Endothelial cell (in vitro differentiated cells): ENCODE measurements around the gene POLQ. TPM values are rescaled to one million over a fixed set of nuclear protein-coding genes. Genes with fewer than 3 reads are reported as not detected.

Source experiments
- total RNA-seq: library from RNA; stranded (reverse); fragmentation: NEBNext Ultra II Directional; extraction: Animal tissue kit (Norgen Biotek cat#: 25700); gene quantifications from one replicate; pipeline ENCODE4 v1.2.1, GENCODE V29; 2021; ENCODE audit not compliant: unreplicated experiment

Gene POLQ
- total RNA-seq, 1 donor from 2014 or later, result 2.1 TPM

Other genes with a start within 250 kb of the POLQ start
- not detected for gene ARGFX, start 22.0 kb upstream of the POLQ start, total RNA-seq
- not detected for gene FBXO40, start 47.4 kb upstream of the POLQ start, total RNA-seq
- gene HCLS1, start 114.9 kb upstream of the POLQ start, total RNA-seq, result 45.8 TPM
- gene GOLGB1, start 203.8 kb upstream of the POLQ start, total RNA-seq, result 63.1 TPM